ENCODE measurements around the gene TCOF1. TPM values are rescaled to one million over a fixed set of nuclear protein-coding genes. Genes with fewer than 3 reads are reported as not detected.

Gene TCOF1
- total RNA-seq, 2 experiments from 2014 or later: 91.3 to 95.0 TPM

DNA sequence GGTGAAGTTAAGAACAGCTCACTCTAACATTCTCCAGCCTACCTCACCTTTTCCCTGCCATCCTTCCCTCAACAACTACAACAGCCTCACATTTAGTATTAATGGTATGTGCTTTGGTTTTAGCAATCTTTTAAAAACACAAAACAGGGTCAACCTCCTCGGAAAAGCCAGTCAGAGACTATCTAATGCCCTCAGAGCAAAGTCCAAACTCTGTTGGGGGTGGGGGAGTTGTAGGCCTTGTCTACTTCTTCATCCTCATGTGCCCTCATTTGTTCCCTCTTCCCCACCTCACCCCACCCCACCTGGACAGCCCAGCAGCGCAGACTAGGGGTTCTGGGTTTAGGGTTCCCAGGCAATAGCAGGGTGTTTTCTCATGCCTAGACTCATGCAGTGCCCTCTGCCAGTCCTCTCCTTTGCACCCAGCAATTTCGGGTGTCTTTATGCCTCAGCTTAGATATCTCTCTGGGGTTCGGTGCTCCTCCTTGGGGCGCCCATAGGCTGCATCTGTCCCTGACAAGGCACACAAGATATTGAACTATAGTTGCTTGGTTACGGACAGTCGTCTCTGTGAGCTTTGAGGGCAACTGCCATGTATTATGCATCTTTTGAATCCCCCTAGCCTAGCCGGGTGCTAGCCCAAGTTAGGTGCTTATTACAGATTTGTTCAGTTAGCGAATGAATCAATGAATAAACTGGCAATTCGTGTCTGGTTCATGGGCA is 762 bp upstream of the TCOF1 start:
- CTCF ChIA-PET: interaction anchor here (1.3 kb wide), 1 partner anchor 82 kb away, joined by 3 read pairs; no protein-coding TSS in a partner anchor
- intact Hi-C loops (cut with micrococcal nuclease): loop anchor here (1.0 to 5.0 kb wide), 6 partner anchors 56 to 896 kb away; partner anchors contain the start of genes CD74, GM2A, HMGXB3 and PPARGC1B

DNA sequence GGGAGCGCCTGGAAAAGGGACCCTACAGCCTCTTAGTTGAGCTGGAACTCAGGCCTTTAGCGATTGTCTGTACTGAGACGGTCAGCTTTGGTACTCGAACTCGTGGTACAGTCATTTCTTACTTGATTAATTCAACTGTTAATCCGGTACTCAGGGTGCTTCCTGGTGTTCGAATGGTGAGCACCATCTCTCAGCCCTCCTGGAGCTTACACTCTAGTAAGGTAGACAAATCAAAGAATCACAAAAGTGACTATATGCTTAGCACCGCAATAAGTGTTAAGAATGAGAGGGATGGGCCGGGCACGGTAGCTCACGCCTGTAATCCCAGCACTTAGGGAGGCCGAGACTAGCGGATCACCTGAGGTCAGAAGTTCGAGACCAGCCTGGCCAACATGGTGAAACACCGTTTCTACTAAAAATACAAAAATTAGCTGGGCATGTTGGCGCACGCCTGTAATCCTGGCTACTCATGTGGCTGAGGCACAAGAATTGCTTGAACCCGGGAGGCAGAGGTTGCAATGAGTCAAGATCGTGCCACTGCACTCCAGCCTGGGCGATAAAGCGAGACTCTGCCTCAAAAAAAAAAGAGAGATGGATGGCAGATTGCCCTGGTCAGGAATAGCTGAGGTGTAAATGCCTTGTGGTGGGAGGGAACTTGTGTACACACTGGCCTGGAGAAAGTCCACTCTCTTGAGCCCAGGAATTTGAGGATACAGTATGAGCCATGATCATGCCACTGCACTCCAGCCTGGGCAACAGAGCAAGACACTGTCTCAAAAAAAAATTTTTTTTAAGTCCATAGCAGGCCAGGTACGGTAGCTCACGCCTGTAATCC is 981 bp downstream of the TCOF1 start:
- POLR2A ChIA-PET: interaction anchor here (0.6 to 2.2 kb wide), 4 partner anchors 14 to 1070 kb away, joined by 3 to 10 read pairs (median 4); partner anchors contain the start of gene CD74
- CTCF ChIA-PET: interaction anchor here (0.7 to 1.3 kb wide), 5 partner anchors 10 to 100 kb away, joined by 3 to 4 read pairs (median 3); no protein-coding TSS in a partner anchor
- DNase-seq: no peak
- peaks cover 39% of the 10 kb centered on the region for H3K4me1 Mint-ChIP-seq (ENCODE audit: low read depth)
- peaks cover 35% of the 10 kb centered on the region for H3K36me3 Mint-ChIP-seq
- peak overlapping the region; percentile 89 for H3K4me3 Mint-ChIP-seq
- peak overlapping the region; percentile 81 for H3K27ac Mint-ChIP-seq
- H3K9me3 Mint-ChIP-seq: no peaks in the 10 kb centered on the region
- intact Hi-C loops (cut with micrococcal nuclease): loop anchor here (5.0 kb wide), 3 partner anchors 356 to 894 kb away; partner anchors contain the start of genes GM2A, HMGXB3, PPARGC1B and TIGD6
- no peaks in the 10 kb centered on the region for H3K27me3 Mint-ChIP-seq

More for the DNA sequence above, 762 bp upstream of the TCOF1 start:
- Mint-ChIP-seq H3K4me1 (ENCODE audit: low read depth) (peaks cover 27% of the 10 kb centered on the region), H3K27me3 (no peaks in the 10 kb centered on the region), H3K27ac (peak overlapping the region; percentile 62), H3K9me3 (no peaks in the 10 kb centered on the region), H3K36me3 (peaks cover 21% of the 10 kb centered on the region), H3K4me3 (peak overlapping the region; percentile 89)
- no peak for DNase-seq
- POLR2A ChIA-PET: interaction anchor here (1.6 to 2.2 kb wide), 2 partner anchors 30 to 56 kb away, joined by 4 to 10 read pairs; partner anchors contain the start of gene CD74

DNA sequence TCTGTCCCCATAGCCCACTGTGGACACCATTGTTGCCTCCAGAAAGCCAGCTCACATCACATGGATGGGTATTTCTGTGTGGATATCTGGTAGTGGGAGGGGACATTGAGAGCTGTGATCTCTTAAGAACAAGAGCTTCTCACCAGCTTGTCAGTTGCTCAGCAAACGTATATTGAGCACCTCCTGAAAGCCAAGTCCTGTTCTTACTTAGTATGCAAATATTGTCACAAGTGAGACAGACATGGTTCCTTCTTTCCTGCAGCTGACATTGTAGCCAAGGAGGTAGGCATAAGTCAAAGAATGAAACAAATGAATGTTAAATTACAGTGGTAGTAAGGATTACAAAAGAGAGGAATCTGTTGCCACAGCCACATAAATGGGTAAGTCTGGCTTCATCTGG is 3.8 kb downstream of the TCOF1 start:
- H3K27ac Mint-ChIP-seq: no peak overlapping the region
- POLR2A ChIA-PET: interaction anchor here (0.6 kb wide), 1 partner anchor 50 kb away, joined by 4 read pairs; no protein-coding TSS in a partner anchor
- intact Hi-C loops (cut with micrococcal nuclease): no loop called here
- peaks cover 47% of the 10 kb centered on the region for H3K36me3 Mint-ChIP-seq
- no peaks in the 10 kb centered on the region for H3K27me3 Mint-ChIP-seq
- H3K9me3 Mint-ChIP-seq: no peaks in the 10 kb centered on the region
- CTCF ChIA-PET: interaction anchor here (2.9 kb wide), 1 partner anchor 10 kb away, joined by 9 read pairs; no protein-coding TSS in a partner anchor
- H3K4me3 Mint-ChIP-seq: no peak overlapping the region
- H3K4me1 Mint-ChIP-seq (ENCODE audit: low read depth): peaks cover 39% of the 10 kb centered on the region
- no peak for DNase-seq

DNA sequence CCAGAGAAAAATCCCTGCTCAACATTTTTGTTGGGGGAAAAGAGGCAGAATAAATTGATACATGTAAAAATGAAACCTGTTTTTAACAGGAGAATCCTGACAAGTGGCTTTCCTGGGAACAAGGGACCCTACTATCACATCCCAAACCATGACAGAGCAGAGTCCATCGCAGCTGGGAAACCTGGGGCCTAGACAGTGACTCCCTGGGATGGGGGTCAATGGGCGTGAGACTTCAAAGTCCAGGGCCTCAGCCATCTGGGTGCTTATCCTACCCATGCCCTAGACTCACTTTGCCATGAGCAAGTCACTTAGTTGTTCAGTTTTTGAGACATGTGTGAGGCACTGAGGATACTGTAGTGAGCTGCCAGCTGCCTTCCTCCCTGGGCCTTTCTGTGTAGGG is 5.7 kb downstream of the TCOF1 start:
- Mint-ChIP-seq H3K36me3 (peaks cover 53% of the 10 kb centered on the region), H3K4me1 (ENCODE audit: low read depth) (peaks cover 38% of the 10 kb centered on the region), H3K27ac (no peak overlapping the region), H3K4me3 (no peak overlapping the region), H3K27me3 (no peaks in the 10 kb centered on the region), H3K9me3 (no peaks in the 10 kb centered on the region)
- DNase-seq: no peak
- intact Hi-C loops (cut with micrococcal nuclease): no loop called here
- ChIA-PET POLR2A (interaction anchor here (1.3 kb wide), 1 partner anchor 13 kb away, joined by 4 read pairs; no protein-coding TSS in a partner anchor), CTCF (interaction anchor here (1.5 to 2.9 kb wide), 3 partner anchors 12 to 73 kb away, joined by 4 to 9 read pairs (median 4); no protein-coding TSS in a partner anchor)

DNA sequence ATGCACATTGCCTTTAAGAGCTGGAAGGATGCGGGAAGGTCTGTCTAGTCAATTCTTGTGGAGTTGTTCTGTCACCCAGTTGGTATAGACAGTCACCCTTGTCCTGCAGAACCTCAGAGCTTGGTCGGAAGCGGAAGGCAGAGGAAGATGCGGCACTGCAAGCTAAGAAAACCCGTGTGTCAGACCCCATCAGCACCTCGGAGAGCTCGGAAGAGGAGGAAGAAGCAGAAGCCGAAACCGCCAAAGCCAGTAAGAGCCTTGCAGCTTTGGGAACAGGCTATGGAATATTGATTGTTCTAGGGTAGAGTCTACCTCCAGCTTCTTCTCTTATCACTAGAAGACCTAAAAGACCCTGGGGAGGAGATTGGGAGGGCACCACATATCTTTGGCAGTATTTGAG is 6.5 kb downstream of the TCOF1 start:
- no peak overlapping the region for H3K27ac Mint-ChIP-seq
- no peak for DNase-seq
- no peak overlapping the region for H3K4me3 Mint-ChIP-seq
- peaks cover 54% of the 10 kb centered on the region for H3K36me3 Mint-ChIP-seq
- CTCF ChIA-PET: interaction anchor here (0.9 to 2.9 kb wide), 4 partner anchors 12 to 72 kb away, joined by 3 to 9 read pairs (median 4); no protein-coding TSS in a partner anchor
- no peaks in the 10 kb centered on the region for H3K9me3 Mint-ChIP-seq
- POLR2A ChIA-PET: interaction anchor here (1.3 kb wide), 1 partner anchor 12 kb away, joined by 4 read pairs; no protein-coding TSS in a partner anchor
- no peaks in the 10 kb centered on the region for H3K27me3 Mint-ChIP-seq
- intact Hi-C loops (cut with micrococcal nuclease): no loop called here
- peaks cover 30% of the 10 kb centered on the region for H3K4me1 Mint-ChIP-seq (ENCODE audit: low read depth)

DNA sequence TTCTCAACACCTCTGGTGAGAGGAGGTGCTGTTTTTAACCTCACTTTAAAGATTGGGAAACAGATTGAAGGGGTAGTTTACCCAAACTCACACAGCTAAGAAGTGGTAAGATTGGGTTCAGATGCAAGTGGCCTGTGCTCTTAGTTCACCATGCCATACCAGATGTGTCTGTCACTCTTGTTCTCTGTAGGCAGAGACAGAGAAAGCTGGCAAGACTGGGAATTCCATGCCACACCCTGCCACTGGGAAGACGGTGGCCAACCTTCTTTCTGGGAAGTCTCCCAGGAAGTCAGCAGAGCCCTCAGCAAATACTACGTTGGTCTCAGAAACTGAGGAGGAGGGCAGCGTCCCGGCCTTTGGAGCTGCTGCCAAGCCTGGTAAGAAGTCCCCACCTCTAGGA is 11.0 kb downstream of the TCOF1 start:
- Mint-ChIP-seq H3K36me3 (peaks cover 32% of the 10 kb centered on the region), H3K27me3 (no peaks in the 10 kb centered on the region), H3K27ac (no peak overlapping the region), H3K9me3 (no peaks in the 10 kb centered on the region), H3K4me1 (ENCODE audit: low read depth) (no peaks in the 10 kb centered on the region), H3K4me3 (no peak overlapping the region)
- DNase-seq: no peak
- ChIA-PET CTCF (no interaction called here), POLR2A (no interaction called here)
- intact Hi-C loops (cut with micrococcal nuclease): no loop called here

DNA sequence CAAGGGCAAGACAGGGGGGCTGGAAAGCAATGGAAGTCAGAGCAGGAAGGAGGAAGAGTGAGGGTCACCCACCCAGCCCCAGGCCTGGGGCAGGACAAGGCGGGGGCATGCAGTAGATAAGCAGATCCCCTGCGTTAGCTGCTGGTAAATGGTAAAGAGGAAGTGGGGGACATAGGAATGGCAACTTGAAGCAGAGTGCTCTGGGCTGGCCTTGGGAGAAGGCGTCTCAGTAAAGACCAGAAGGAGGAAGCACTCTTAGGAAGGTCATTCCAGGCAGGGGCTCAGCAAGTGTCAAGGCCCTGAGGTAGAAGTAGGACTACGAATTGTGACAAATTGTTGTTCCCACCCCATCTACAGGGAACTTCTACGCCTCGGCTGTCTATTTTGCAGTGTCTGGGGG is 15.1 kb downstream of the TCOF1 start:
- Mint-ChIP-seq H3K9me3 (no peaks in the 10 kb centered on the region), H3K27me3 (no peaks in the 10 kb centered on the region), H3K4me3 (no peak overlapping the region), H3K36me3 (peaks cover 37% of the 10 kb centered on the region), H3K4me1 (ENCODE audit: low read depth) (peaks cover 3% of the 10 kb centered on the region), H3K27ac (no peak overlapping the region)
- POLR2A ChIA-PET: interaction anchor here (1.2 kb wide), 1 partner anchor 72 kb away, joined by 3 read pairs; no protein-coding TSS in a partner anchor
- intact Hi-C loops (cut with micrococcal nuclease): no loop called here
- CTCF ChIA-PET: no interaction called here
- no peak for DNase-seq

DNA sequence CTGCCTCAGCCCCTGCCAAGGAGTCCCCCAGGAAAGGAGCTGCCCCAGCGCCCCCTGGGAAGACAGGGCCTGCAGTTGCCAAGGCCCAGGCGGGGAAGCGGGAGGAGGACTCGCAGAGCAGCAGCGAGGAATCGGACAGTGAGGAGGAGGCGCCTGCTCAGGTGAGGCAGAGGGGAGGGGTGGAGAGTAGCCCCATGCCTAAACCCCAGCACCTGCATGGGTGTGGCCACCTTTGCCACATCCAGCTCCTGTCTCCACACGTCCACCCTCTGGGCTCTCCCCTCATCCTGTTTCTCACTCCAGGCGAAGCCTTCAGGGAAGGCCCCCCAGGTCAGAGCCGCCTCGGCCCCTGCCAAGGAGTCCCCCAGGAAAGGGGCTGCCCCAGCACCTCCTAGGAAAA is 17.2 kb downstream of the TCOF1 start:
- CTCF ChIA-PET: no interaction called here
- POLR2A ChIA-PET: no interaction called here
- no peak overlapping the region for H3K27ac Mint-ChIP-seq

DNA sequence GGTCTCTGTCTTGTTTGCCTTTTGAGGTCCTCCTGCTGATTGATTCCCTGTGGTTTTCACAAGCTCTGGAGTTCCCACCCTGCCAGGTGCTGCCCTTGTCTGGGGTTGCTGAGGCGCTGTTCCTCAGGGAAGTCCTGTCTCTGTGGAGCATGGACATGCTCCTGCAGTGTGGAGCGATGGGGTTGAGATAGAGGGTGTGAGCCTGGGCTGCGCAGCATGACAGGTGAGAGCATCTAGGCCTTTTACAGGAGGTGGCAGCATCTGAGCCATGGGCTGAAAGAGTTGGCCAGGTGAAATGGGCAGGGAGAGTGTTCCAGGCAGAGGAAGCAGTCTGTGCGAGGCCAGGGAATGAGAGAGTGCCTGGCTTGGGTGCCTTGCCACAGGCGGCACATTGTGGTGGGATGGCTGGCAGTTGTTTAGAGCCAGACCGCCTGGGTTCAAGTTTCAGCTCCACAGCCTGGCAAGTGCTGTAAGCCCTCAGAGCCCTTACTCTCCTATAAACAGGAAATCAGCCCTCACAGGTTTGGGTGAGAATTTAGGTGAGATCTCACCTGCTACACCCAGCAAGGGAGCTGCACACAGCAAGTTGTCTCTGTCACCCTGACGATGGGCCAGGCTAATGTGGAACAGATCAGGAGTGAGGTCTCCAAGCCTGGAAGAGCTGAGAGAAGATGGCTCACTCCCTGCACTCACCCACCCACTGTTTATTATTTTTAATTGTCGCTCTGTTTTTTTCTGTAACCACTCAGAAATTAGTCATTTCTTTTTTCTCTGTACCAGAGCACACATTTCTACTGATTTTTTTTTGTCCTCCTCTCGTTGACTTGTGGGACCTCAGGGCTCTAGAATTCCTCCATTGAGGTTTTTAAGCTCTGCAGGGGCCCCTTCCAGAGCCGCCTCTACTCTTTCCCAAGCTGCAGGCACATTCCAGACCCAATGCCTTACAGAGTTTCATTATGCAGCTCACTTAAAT is 19.6 kb downstream of the TCOF1 start:
- Mint-ChIP-seq H3K4me3 (no peak overlapping the region), H3K27me3 (no peaks in the 10 kb centered on the region)

More for the DNA sequence above, 17.2 kb downstream of the TCOF1 start:
- intact Hi-C loops (cut with micrococcal nuclease): no loop called here
- Mint-ChIP-seq H3K9me3 (no peaks in the 10 kb centered on the region), H3K4me3 (no peak overlapping the region), H3K27me3 (no peaks in the 10 kb centered on the region), H3K4me1 (ENCODE audit: low read depth) (peaks cover 3% of the 10 kb centered on the region), H3K36me3 (peaks cover 39% of the 10 kb centered on the region)
- no peak for DNase-seq

DNA sequence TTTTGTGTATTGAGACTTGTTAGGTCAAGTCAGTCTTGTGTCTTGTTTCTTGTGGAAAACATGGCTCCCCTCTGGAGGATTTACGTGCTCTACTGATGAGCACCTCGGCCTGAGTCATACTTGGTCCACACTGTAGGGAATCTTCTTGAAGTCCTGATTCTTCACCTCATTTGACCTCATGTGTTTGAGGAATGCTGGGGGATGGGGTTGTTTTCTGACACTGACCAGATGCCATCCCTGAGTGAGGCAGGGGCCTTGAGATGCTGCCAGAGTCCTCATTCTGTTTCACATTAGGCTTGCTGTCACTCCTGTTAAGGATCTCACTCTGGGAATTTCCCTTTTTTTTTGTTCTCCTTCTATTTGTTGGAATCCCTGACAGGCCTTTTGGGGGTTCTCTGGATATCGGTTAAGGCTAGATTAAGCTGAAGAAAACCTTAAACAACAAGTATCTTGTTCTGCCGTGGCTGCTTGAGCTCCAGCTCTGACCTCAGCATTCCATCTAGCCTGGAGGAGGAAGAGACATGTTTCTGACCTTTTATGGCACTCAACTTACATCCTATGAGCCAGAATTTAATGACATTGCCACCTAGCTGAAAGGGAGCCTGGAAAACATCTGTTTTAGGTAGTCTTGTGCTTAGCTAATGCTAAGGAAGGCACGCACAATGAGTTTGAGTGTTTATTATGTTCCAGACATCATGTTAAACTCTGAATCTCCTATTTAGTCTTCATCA is 20.6 kb downstream of the TCOF1 start:
- Mint-ChIP-seq H3K4me3 (no peak overlapping the region), H3K27ac (no peak overlapping the region), H3K36me3 (peaks cover 43% of the 10 kb centered on the region), H3K4me1 (ENCODE audit: low read depth) (peaks cover 3% of the 10 kb centered on the region), H3K9me3 (no peaks in the 10 kb centered on the region), H3K27me3 (no peaks in the 10 kb centered on the region)
- CTCF ChIA-PET: interaction anchor here (1.2 kb wide), 1 partner anchor 21 kb away, joined by 5 read pairs; no protein-coding TSS in a partner anchor
- DNase-seq: no peak
- intact Hi-C loops (cut with micrococcal nuclease): no loop called here
- POLR2A ChIA-PET: interaction anchor here (0.7 kb wide), 1 partner anchor 23 kb away, joined by 4 read pairs; no protein-coding TSS in a partner anchor

More for the DNA sequence above, 19.6 kb downstream of the TCOF1 start:
- POLR2A ChIA-PET: interaction anchor here (1.1 kb wide), 1 partner anchor 13 kb away, joined by 4 read pairs; no protein-coding TSS in a partner anchor
- DNase-seq: no peak
- H3K27ac Mint-ChIP-seq: no peak overlapping the region
- intact Hi-C loops (cut with micrococcal nuclease): no loop called here
- peaks cover 3% of the 10 kb centered on the region for H3K4me1 Mint-ChIP-seq (ENCODE audit: low read depth)
- CTCF ChIA-PET: no interaction called here
- peaks cover 45% of the 10 kb centered on the region for H3K36me3 Mint-ChIP-seq
- H3K9me3 Mint-ChIP-seq: no peaks in the 10 kb centered on the region
